NCI-H2081 (cell line): Measurements from ENCODE around the gene SOS1.
"Not testable (repeated sequence)": the region's sequence is repeated elsewhere in the genome, so short reads cannot be mapped to it uniquely, and the experiment has no call there.

Experiments
- DNase-seq, 2 experiments: peaks; one replicate each; lab custom pipeline; 2025; lab: John Stamatoyannopoulos, UW

The SOS1 gene

DNA sequence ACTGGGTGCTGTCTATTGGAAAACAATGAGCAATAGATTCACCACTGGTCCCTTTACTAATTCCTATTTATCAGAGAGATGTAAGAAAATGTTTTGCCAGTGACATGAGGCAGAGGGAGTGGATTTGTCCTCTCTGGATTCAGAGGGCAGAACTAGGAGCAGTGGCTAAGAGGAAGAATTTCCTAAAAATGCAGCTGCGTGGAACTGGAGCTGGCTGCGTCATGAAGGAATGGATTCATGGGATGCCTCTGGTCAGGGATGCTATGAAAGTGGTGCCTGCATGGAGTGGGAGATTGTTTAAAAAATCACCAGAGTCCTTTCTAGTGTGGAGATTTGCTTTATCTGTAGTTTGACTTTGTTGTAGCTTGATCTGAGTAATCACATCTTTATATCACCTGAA is 152.8 kb downstream of the SOS1 start:
- DNase-seq = no peak

DNA sequence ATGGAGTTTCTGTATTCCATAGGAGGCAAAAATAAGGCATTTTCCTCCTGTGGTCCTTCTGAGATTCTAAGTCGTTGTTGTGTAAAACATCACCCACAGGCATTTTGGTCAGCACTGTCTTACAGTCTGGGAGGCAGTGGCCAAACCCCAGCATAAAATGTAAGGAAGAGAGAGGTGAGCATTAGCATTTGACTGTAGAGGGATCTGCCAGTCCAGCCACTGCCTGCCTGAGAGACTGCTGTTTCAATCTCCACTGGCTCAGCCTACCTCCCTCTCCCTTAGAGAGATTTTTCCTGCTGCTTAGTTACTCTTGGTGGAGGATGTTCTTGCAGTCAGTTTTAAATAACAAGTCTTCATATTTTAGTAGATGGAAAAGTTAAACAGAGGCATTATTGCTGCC is 154.2 kb downstream of the SOS1 start:
- no peak for DNase-seq

DNA sequence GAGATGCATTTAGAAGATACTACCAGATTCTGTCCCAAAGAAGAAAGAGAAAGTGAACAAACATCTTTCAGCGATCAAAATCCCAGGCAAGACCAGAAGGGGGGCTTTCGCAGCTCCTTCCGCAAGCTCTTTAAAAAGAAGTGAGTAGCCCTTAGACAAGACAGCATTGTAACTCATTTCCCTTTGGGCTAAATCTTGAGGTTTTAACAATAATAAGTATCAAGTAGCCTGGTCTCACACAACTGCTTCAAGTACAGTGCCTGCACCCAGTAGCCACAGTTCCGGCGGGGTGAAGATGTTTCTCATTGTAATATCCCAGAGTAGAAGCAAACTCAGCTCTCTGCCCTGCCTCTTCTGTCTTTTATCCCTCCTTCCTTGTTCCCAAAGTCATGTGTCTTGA is 154.8 kb downstream of the SOS1 start:
- DNase-seq = no peak

DNA sequence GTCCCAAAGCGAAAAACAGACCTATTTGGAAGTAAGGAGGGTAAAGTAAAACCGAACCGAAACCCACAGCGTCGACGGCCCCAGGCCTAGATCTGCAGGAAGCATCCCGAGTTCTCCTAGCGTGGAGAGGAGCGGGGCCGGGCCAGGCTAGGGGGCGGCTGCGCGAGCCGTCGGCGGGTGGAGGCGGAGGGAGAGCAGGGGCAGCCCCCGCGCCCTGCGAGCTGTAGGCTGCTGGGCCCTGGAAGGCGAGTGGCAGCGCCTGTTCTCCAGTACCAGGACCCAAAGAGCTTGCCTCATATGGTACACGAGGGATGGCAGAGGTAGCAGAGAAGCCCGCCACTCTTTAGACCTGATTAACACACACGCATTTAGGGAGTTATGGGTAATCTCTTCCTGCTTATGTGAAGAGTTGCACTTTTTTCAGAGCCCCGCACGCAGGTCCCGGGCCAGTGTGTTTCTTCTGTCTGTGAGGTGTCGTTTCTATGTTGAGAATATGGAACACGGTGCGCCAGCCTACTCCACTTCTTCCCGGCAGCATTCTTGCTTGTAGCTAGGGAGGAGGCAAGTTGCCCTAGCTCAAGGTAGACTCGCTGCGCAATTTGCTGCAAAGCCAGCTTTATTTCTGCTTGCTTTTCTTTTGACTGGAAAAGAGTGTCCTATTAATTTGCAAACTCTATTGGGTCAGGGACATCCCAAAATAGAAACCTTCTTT is 160.1 kb downstream of the SOS1 start:
- DNase-seq = no peak

DNA sequence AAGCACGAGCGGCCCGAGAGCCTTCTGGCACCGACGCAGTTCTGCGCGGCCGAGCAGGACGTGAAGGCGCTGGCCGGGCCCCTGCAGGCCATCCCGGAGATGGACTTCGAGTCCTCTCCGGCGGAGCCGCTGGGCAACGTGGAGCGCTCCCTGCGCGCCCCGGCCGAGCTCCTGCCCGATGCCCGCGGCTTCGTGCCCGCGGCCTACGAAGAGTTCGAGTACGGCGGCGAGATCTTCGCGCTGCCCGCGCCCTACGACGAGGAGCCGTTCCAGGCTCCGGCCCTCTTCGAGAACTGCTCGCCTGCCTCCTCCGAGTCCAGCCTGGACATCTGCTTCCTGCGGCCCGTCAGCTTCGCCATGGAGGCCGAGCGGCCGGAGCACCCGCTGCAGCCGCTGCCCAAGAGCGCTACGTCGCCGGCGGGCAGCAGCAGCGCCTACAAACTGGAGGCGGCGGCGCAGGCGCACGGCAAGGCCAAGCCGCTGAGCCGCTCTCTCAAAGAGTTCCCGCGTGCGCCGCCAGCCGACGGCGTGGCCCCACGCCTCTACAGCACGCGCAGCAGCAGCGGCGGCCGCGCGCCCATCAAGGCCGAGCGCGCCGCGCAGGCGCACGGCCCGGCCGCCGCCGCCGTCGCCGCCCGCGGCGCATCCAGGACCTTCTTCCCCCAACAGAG is 160.8 kb downstream of the SOS1 start:
- DNase-seq = no peak

GRCh38 chr2:38959466-38959865 is 161.4 kb downstream of the SOS1 start:
- no peak for DNase-seq

- no peak for DNase-seq
These were observed 162.9 kb downstream of the SOS1 start for GRCh38 chr2:38957972-38958371.

DNA sequence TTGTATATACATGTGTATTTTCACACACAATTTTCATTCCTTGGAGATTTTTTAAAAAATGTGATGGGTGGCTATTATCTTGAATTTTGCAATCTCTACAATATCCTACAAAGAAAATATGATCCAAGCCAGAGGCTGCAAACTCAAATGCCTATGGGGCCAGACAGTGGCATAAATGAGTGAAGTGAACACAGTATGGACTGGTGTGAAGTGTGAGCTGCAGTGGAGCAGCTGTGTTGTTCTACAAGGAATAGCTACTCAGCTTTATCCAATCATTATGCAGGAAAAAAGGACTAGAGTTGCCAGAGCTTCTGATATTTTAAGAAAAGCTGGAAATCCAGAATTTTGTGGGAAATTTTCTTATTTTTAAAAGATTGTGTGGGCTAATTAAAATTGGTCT is 169.1 kb downstream of the SOS1 start:
- no peak for DNase-seq

GRCh38 chr2:38948995-38949394 is 171.9 kb downstream of the SOS1 start:
- DNase-seq = no peak

DNA sequence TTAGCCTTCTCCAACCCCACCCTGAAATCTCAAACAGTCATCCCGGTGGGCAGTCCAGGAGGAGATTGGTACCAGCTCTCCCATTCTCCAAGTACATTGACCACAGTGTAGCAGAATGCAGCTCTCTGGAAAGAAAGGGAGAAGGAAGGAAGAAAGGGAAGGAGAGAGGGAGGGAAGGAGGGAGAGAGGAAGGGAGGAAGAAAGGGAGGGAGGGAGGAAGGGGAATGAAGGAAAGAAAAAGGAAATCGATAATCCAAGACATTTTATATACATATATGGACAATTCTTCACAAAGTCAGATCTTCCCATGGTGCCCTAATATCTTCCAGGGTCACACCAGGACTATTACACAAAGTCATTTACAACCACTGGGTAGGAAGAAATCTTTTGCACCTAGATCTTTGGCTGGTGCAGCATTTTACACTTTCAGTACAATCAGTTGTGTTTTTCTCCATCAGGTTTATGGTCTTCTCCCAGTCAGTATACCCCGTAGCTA is 172.4 kb downstream of the SOS1 start:
- no peak for DNase-seq

GRCh38 chr2:38947241-38948239 is 173.3 kb downstream of the SOS1 start:
- peak; percentile 80 to 85 for DNase-seq

- no peak for DNase-seq
These were observed 174.9 kb downstream of the SOS1 start for GRCh38 chr2:38945911-38946310.

- no peak for DNase-seq
These were observed 175.5 kb downstream of the SOS1 start for GRCh38 chr2:38945372-38945771.

GRCh38 chr2:38943784-38944183 is 177.1 kb downstream of the SOS1 start:
- no peak for DNase-seq

GRCh38 chr2:38940746-38941145 is 180.1 kb downstream of the SOS1 start:
- DNase-seq = no peak

GRCh38 chr2:38937548-38937947 is 183.3 kb downstream of the SOS1 start:
- no peak for DNase-seq

DNA sequence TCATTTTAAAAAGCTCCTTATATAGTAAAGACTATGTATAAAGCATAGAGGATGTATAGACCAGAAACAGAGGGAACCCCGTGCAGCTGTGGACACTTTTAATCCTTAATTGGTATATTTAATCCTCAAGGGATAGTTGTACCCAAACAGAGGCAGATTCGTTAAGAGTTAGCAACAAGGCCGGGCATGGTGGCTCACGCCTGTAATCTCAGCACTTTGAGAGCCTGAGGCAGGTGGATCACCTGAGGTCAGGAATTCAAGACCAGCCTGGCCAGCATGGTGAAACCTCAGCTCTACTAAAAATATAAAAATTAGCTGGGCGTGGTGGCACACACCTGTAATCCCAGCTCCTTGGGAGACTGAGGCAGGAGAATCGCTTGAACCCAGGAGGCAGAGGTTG is 184.3 kb downstream of the SOS1 start:
- not testable (repeated sequence) for DNase-seq

GRCh38 chr2:38935568-38936172 is 185.2 kb downstream of the SOS1 start:
- DNase-seq = no peak

- DNase-seq = no peak
These were observed 186.1 kb downstream of the SOS1 start for GRCh38 chr2:38934742-38935141.

DNA sequence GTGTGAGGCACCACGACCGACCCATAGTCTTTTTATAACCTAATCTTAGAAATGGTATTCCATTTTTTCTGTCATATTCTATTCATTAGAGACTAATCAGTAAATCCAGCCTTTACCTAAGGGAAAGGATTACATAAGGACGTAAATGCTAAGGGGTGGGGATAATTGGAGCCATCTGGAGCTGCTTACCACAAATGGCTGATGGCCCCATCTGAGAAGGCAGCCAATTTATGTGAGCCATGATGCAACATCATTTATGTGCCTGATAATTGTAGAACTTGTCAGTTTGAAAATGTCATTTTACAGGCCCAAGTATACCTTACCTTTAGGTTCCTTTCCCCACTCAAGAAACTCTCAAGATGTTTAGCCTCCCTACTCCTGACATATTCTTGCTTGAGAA is 187.2 kb downstream of the SOS1 start:
- no peak for DNase-seq

GRCh38 chr2:38932586-38932985 is 188.3 kb downstream of the SOS1 start:
- DNase-seq = no peak
